ENCODE data around the gene CPNE7.
"Not testable (repeated sequence)": the region's sequence is repeated elsewhere in the genome, so short reads cannot be mapped to it uniquely, and the experiment has no call there.

Gene CPNE7

GRCh38 chr16:89569506-89570341, 5.8 kb upstream of the CPNE7 start:
- Histone ChIP-seq H4K20me1 (ENCODE audit: low read depth, low read length) (no peaks in the 10 kb centered on the region), H2AFZ (ENCODE audit: low read depth, low read length, severe bottlenecking) (no peak overlapping the region), H3K27me3 (ENCODE audit: low read length) (no peaks in the 10 kb centered on the region), H3K36me3 (ENCODE audit: low read length) (no peaks in the 10 kb centered on the region), H3K4me3 (ENCODE audit: insufficient read depth, low read length, poor library complexity, severe bottlenecking) (no peak overlapping the region), H3K9me3 (ENCODE audit: insufficient read depth, low read length) (no peaks in the 10 kb centered on the region), H3K4me2 (ENCODE audit: low read depth, low read length, poor library complexity, severe bottlenecking) (no peak overlapping the region), H3K27ac (ENCODE audit: low read depth, low read length) (no peak overlapping the region), H3K9me2 (replicated peaks; ENCODE audit: insufficient read depth, low read length) (no peaks in the 10 kb centered on the region), H3F3A (ENCODE audit: insufficient read depth) (peaks cover 26% of the 10 kb centered on the region), H3K9ac (ENCODE audit: low read length) (no peak overlapping the region), H3K79me2 (ENCODE audit: insufficient read depth, low read length) (no peaks in the 10 kb centered on the region)
- TF ChIP-seq, protein P1, sequence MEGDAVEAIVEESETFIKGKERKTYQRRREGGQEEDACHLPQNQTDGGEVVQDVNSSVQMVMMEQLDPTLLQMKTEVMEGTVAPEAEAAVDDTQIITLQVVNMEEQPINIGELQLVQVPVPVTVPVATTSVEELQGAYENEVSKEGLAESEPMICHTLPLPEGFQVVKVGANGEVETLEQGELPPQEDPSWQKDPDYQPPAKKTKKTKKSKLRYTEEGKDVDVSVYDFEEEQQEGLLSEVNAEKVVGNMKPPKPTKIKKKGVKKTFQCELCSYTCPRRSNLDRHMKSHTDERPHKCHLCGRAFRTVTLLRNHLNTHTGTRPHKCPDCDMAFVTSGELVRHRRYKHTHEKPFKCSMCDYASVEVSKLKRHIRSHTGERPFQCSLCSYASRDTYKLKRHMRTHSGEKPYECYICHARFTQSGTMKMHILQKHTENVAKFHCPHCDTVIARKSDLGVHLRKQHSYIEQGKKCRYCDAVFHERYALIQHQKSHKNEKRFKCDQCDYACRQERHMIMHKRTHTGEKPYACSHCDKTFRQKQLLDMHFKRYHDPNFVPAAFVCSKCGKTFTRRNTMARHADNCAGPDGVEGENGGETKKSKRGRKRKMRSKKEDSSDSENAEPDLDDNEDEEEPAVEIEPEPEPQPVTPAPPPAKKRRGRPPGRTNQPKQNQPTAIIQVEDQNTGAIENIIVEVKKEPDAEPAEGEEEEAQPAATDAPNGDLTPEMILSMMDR (IDR thresholded peaks at IDR 0.05; ENCODE audit: insufficient read depth, low read length, poor library complexity, severe bottlenecking), result no peak
- TF ChIP-seq EZH2phosphoT487 (conservative IDR thresholded peaks at IDR 0.05; ENCODE audit: low read length), result no peak

- no peak overlapping the region for H2AFZ ChIP-seq (ENCODE audit: low read depth, low read length, severe bottlenecking)
- no peaks in the 10 kb centered on the region for H3K9me3 ChIP-seq (ENCODE audit: insufficient read depth, low read length)
- no peaks in the 10 kb centered on the region for H3K36me3 ChIP-seq (ENCODE audit: low read length)
- no peaks in the 10 kb centered on the region for H4K20me1 ChIP-seq (ENCODE audit: low read depth, low read length)
- H3K9ac ChIP-seq (ENCODE audit: low read length), result no peak overlapping the region
- no peak overlapping the region for H3K4me2 ChIP-seq (ENCODE audit: low read depth, low read length, poor library complexity, severe bottlenecking)
- H3K27ac ChIP-seq (ENCODE audit: low read depth, low read length), result no peak overlapping the region
- peaks cover 19% of the 10 kb centered on the region for H3F3A ChIP-seq (ENCODE audit: insufficient read depth)
- H3K4me3 ChIP-seq (ENCODE audit: insufficient read depth, low read length, poor library complexity, severe bottlenecking), result no peak overlapping the region
- no peaks in the 10 kb centered on the region for H3K27me3 ChIP-seq (ENCODE audit: low read length)
- TF ChIP-seq EZH2phosphoT487 (conservative IDR thresholded peaks at IDR 0.05; ENCODE audit: low read length), result no peak
- TF ChIP-seq, protein P1 (IDR thresholded peaks at IDR 0.05; ENCODE audit: insufficient read depth, low read length, poor library complexity, severe bottlenecking), result no peak
- no peaks in the 10 kb centered on the region for H3K9me2 ChIP-seq (replicated peaks; ENCODE audit: insufficient read depth, low read length)
- no peaks in the 10 kb centered on the region for H3K79me2 ChIP-seq (ENCODE audit: insufficient read depth, low read length)
Measured at GRCh38 chr16:89570342-89570923, 5.1 kb upstream of the CPNE7 start.

DNA sequence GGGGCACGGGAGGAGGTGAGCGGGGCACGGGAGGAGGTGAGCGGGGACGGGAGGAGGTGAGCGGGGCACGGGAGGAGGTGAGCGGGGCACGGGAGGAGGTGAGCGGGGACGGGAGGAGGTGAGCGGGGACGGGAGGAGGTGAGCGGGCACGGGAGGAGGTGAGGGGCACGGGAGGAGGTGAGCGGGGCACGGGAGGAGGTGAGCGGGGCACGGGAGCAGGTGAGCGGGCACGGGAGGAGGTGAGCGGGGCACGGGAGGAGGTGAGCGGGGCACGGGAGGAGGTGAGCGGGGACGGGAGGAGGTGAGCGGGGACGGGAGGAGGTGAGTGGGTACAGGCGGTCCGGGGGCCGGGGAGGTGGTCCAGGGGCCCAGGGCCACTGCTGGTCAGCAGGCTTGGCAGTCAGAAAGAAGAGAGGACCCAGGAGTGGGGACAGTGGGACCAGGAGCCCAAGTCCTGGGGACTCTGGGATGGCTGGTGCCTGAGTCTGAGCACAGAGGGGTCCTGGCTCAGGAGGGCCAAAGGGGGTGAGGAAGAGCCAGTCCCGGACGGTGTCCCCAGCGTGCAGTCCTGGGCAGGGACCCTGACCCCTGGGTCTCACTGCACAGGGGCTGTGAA, 4.5 kb upstream of the CPNE7 start:
- H3K79me2 ChIP-seq (ENCODE audit: insufficient read depth, low read length); H4K20me1 ChIP-seq (ENCODE audit: low read depth, low read length); H3K36me3 ChIP-seq (ENCODE audit: low read length); H3K9me2 ChIP-seq (replicated peaks; ENCODE audit: insufficient read depth, low read length); H3K4me3 ChIP-seq (ENCODE audit: insufficient read depth, low read length, poor library complexity, severe bottlenecking); H3K27me3 ChIP-seq (ENCODE audit: low read length); H3K9ac ChIP-seq (ENCODE audit: low read length); H3K4me2 ChIP-seq (ENCODE audit: low read depth, low read length, poor library complexity, severe bottlenecking); H2AFZ ChIP-seq (ENCODE audit: low read depth, low read length, severe bottlenecking); H3K27ac ChIP-seq (ENCODE audit: low read depth, low read length); H3K9me3 ChIP-seq (ENCODE audit: insufficient read depth, low read length): not testable (repeated sequence)
- peaks cover 13% of the 10 kb centered on the region for H3F3A ChIP-seq (ENCODE audit: insufficient read depth)

DNA sequence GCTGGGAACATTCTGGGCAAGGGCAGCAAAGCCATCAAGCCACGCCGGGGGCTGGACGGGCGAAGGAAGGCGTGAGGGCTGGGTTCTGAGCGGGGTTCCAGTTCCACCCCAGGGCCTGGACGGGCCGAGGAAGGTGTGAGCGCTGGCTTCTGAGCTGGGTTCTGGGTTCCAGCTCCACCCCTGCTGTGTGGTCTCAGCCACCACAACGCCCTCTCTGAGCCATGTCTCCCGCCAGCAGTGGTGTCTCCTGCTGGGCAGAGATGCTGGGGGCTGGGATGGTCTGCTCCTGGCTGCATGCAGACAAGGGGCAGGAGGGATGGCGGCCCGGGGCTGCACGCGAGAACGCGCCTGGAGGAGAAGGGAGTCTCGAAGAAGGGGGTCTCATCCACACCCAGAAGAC, 3.9 kb upstream of the CPNE7 start:
- Histone ChIP-seq H3K9me3 (ENCODE audit: insufficient read depth, low read length) (no peaks in the 10 kb centered on the region), H3K9ac (ENCODE audit: low read length) (no peak overlapping the region), H3F3A (ENCODE audit: insufficient read depth) (peaks cover 8% of the 10 kb centered on the region; the same call in 1 of the 2 replicates), H3K27me3 (ENCODE audit: low read length) (no peaks in the 10 kb centered on the region), H3K27ac (ENCODE audit: low read depth, low read length) (no peak overlapping the region), H3K36me3 (ENCODE audit: low read length) (no peaks in the 10 kb centered on the region), H4K20me1 (ENCODE audit: low read depth, low read length) (no peaks in the 10 kb centered on the region), H3K9me2 (replicated peaks; ENCODE audit: insufficient read depth, low read length) (no peaks in the 10 kb centered on the region), H2AFZ (ENCODE audit: low read depth, low read length, severe bottlenecking) (no peak overlapping the region), H3K79me2 (ENCODE audit: insufficient read depth, low read length) (no peaks in the 10 kb centered on the region), H3K4me3 (ENCODE audit: insufficient read depth, low read length, poor library complexity, severe bottlenecking) (no peak overlapping the region), H3K4me2 (ENCODE audit: low read depth, low read length, poor library complexity, severe bottlenecking) (no peak overlapping the region)
- TF ChIP-seq EZH2phosphoT487 (conservative IDR thresholded peaks at IDR 0.05; ENCODE audit: low read length), result no peak
- TF ChIP-seq, protein P1 (IDR thresholded peaks at IDR 0.05; ENCODE audit: insufficient read depth, low read length, poor library complexity, severe bottlenecking), result no peak

Measured in SU-DHL-6 (cell line).